CD4-positive, alpha-beta T cell treated with Interleukin-4 for 1 hour (primary cell): ENCODE measurements around the gene CALML3.

Source experiments
- DNase-seq, 2 donors: peaks; one replicate each; pipeline ENCODE4 v3.0.0-alpha.2; 2020 to 2022

Gene CALML3

GRCh38 chr10:5573968-5574641, 49.3 kb downstream of the CALML3 start:
- DNase-seq: no peak

- DNase-seq: no peak
Observed at GRCh38 chr10:5574642-5575131, 49.9 kb downstream of the CALML3 start.

- no peak for DNase-seq
Observed at GRCh38 chr10:5575144-5575481, 50.4 kb downstream of the CALML3 start.

- DNase-seq: no peak
Observed at GRCh38 chr10:5575482-5576153, 50.9 kb downstream of the CALML3 start.

GRCh38 chr10:5576154-5576748, 51.5 kb downstream of the CALML3 start:
- DNase-seq: no peak
